Measurements from ENCODE around the gene ANKRD39.

GRCh38 chr2:96883306-96883705 lies 25.5 kb upstream of the ANKRD39 start:
- TF ChIP-seq STAG1 (CRISPR knock-in tag; IDR thresholded peaks at IDR 0.05; ENCODE audit: borderline replicate concordance): no peak
- TF ChIP-seq, protein P1, sequence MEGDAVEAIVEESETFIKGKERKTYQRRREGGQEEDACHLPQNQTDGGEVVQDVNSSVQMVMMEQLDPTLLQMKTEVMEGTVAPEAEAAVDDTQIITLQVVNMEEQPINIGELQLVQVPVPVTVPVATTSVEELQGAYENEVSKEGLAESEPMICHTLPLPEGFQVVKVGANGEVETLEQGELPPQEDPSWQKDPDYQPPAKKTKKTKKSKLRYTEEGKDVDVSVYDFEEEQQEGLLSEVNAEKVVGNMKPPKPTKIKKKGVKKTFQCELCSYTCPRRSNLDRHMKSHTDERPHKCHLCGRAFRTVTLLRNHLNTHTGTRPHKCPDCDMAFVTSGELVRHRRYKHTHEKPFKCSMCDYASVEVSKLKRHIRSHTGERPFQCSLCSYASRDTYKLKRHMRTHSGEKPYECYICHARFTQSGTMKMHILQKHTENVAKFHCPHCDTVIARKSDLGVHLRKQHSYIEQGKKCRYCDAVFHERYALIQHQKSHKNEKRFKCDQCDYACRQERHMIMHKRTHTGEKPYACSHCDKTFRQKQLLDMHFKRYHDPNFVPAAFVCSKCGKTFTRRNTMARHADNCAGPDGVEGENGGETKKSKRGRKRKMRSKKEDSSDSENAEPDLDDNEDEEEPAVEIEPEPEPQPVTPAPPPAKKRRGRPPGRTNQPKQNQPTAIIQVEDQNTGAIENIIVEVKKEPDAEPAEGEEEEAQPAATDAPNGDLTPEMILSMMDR (IDR thresholded peaks at IDR 0.05 in 2 of 3, conservative IDR thresholded peaks at IDR 0.05 in 1 of 3; ENCODE audit: insufficient read depth in 2 of 3, low read depth in 1 of 3, low read length in 3 of 3): no peak
- TF ChIP-seq RBBP5 (IDR thresholded peaks at IDR 0.05; ENCODE audit: borderline replicate concordance, insufficient read depth, low read length, poor library complexity, severe bottlenecking): no peak
- no peak for TF ChIP-seq ETV5 (CRISPR knock-in tag; IDR thresholded peaks at IDR 0.05; ENCODE audit: low read depth)

Data from K562 (cell line).